ENCODE results near the gene ABTB2. TPM values are rescaled to one million over a fixed set of nuclear protein-coding genes. Genes with fewer than 3 reads are reported as not detected.

ABTB2 gene
- total and polyA plus RNA-seq, 7 donors = 1.3 to 12.9 (median 2.5) TPM

GRCh38 chr11:34240150-34240494, 117.7 kb downstream of the ABTB2 start:
- Histone ChIP-seq H3K4me1 (peaks cover 0 to 12% (median 9%) of the 10 kb centered on the region in 4 donors), H3K36me3 (no peaks in the 10 kb centered on the region), H3K9me3 (no peaks in the 10 kb centered on the region), H3K27ac (no peak overlapping the region), H3K4me3 (no peak overlapping the region), H3K27me3 (no peaks in the 10 kb centered on the region)
- TF ChIP-seq POLR2A (IDR thresholded peaks at IDR 0.05) (no peak), CTCF (IDR thresholded peaks at IDR 0.05) (no peak), POLR2AphosphoS5 (IDR thresholded peaks at IDR 0.05) (no peak), EP300 (IDR thresholded peaks at IDR 0.05) (no peak)
- no peak for DNase-seq
- 83 to 92% methylated on average over 8 of the region's 8 CpGs for WGBS, 2 donors
- intact Hi-C loops (cut with DNase I) = no loop called here

GRCh38 chr11:34239465-34240149, 118.2 kb downstream of the ABTB2 start:
- no peaks in the 10 kb centered on the region for H3K9me3 ChIP-seq
- no peak for TF ChIP-seq EP300 (IDR thresholded peaks at IDR 0.05)
- TF ChIP-seq CTCF (IDR thresholded peaks at IDR 0.05) = no peak
- TF ChIP-seq POLR2AphosphoS5 (IDR thresholded peaks at IDR 0.05) = no peak
- TF ChIP-seq POLR2A (IDR thresholded peaks at IDR 0.05) = no peak
- no peak overlapping the region for H3K4me3 ChIP-seq
- 86 to 88% methylated on average over 5 of the region's 5 CpGs for WGBS, 2 donors
- no peaks in the 10 kb centered on the region for H3K27me3 ChIP-seq
- no peak overlapping the region for H3K27ac ChIP-seq
- peaks cover 0 to 12% (median 9%) of the 10 kb centered on the region in 4 donors for H3K4me1 ChIP-seq
- no peak for DNase-seq
- intact Hi-C loops (cut with DNase I) = no loop called here
- H3K36me3 ChIP-seq = no peaks in the 10 kb centered on the region

- peaks cover 0 to 12% (median 6%) of the 10 kb centered on the region in 4 donors for H3K4me1 ChIP-seq
- H3K27me3 ChIP-seq = no peaks in the 10 kb centered on the region
- no peak for DNase-seq
- no peaks in the 10 kb centered on the region for H3K9me3 ChIP-seq
- 79 to 89% methylated on average over 6 of the region's 6 CpGs for WGBS, 2 donors
- intact Hi-C loops (cut with DNase I) = no loop called here
- no peak overlapping the region for H3K27ac ChIP-seq
- TF ChIP-seq POLR2A (IDR thresholded peaks at IDR 0.05) (no peak), EP300 (IDR thresholded peaks at IDR 0.05) (no peak), CTCF (IDR thresholded peaks at IDR 0.05) (no peak), POLR2AphosphoS5 (IDR thresholded peaks at IDR 0.05) (no peak)
- no peak overlapping the region for H3K4me3 ChIP-seq
- no peaks in the 10 kb centered on the region for H3K36me3 ChIP-seq
These were observed 118.8 kb downstream of the ABTB2 start for GRCh38 chr11:34238966-34239365.

GRCh38 chr11:34238533-34238932, 119.3 kb downstream of the ABTB2 start:
- Histone ChIP-seq H3K36me3 (no peaks in the 10 kb centered on the region), H3K27ac (no peak overlapping the region), H3K4me3 (no peak overlapping the region), H3K27me3 (no peaks in the 10 kb centered on the region), H3K4me1 (peaks cover 0 to 9% (median 2%) of the 10 kb centered on the region in 4 donors), H3K9me3 (no peaks in the 10 kb centered on the region)
- TF ChIP-seq POLR2AphosphoS5 (IDR thresholded peaks at IDR 0.05) (no peak), CTCF (IDR thresholded peaks at IDR 0.05) (no peak), EP300 (IDR thresholded peaks at IDR 0.05) (no peak), POLR2A (IDR thresholded peaks at IDR 0.05) (no peak)
- no peak for DNase-seq
- intact Hi-C loops (cut with DNase I) = no loop called here
- 86 to 87% methylated on average over 11 of the region's 11 CpGs for WGBS, 2 donors

GRCh38 chr11:34236572-34236971, 121.2 kb downstream of the ABTB2 start:
- peaks cover 0 to 6% (median 0%) of the 10 kb centered on the region in 4 donors for H3K4me1 ChIP-seq
- intact Hi-C loops (cut with DNase I) = no loop called here
- H3K4me3 ChIP-seq = no peak overlapping the region
- H3K27me3 ChIP-seq = no peaks in the 10 kb centered on the region
- no peak overlapping the region for H3K27ac ChIP-seq
- H3K9me3 ChIP-seq = no peaks in the 10 kb centered on the region
- TF ChIP-seq POLR2AphosphoS5 (IDR thresholded peaks at IDR 0.05) = no peak
- no peak for TF ChIP-seq POLR2A (IDR thresholded peaks at IDR 0.05)
- TF ChIP-seq CTCF (IDR thresholded peaks at IDR 0.05) = no peak
- TF ChIP-seq EP300 (IDR thresholded peaks at IDR 0.05) = no peak
- no peak for DNase-seq
- 92% methylated on average over 9 of the region's 9 CpGs for WGBS, 2 donors
- H3K36me3 ChIP-seq = no peaks in the 10 kb centered on the region
